Tibial nerve (tissue), 4 donors: ENCODE measurements around the gene HECW1. TPM values are rescaled to one million over a fixed set of nuclear protein-coding genes. Genes with fewer than 3 reads are reported as not detected.

ENCODE experiments used
- DNase-seq, 2 donors: peaks; one replicate each; pipeline ENCODE4 v3.0.0-alpha.2; 2019; ENCODE audit warnings: low spot score in 2 of 2
- H3K27ac ChIP-seq, 4 donors: fragments of 200-600 bp; sonication (generic) in 3 of 4; one replicate each; pipeline ENCODE4 v1.5.1; 2017 to 2019; ENCODE audit warnings: mild to moderate bottlenecking in 1 of 4
- H3K27me3 ChIP-seq, 2 donors: fragments of 200-600 bp; sonication (generic) in 1 of 2; one replicate each; pipeline versions ENCODE4 v1.5.1 to v1.6.0; 2017 to 2019
- H3K36me3 ChIP-seq, 3 donors: fragments of 200-600 bp; sonication (generic); one replicate each; pipeline ENCODE4 v1.5.1; 2018 to 2019
- H3K4me1 ChIP-seq, 4 donors: fragments of 200-600 bp; sonication (generic) in 3 of 4; one replicate each; pipeline ENCODE4 v1.5.1; 2017 to 2019
- H3K4me3 ChIP-seq, 4 donors: fragments of 200-600 bp; sonication (generic) in 3 of 4; one replicate each; pipeline ENCODE4 v1.5.1; 2017 to 2019; ENCODE audit warnings: mild to moderate bottlenecking in 1 of 4, moderate library complexity in 1 of 4
- H3K9me3 ChIP-seq, 4 donors: fragments of 200-600 bp; sonication (generic) in 3 of 4; one replicate each; pipeline ENCODE4 v1.5.1; 2017 to 2019
- EP300 ChIP-seq, 2 donors: sonication (generic); formaldehyde crosslinking; IDR thresholded peaks; one replicate each; pipeline ENCODE4 v1.6.1; 2017; ENCODE audit warnings: antibody characterized with exemption in 2 of 2, mild to moderate bottlenecking in 1 of 2
- POLR2A ChIP-seq, 2 donors: fragments of 450-650 bp; IDR thresholded peaks; one replicate each; pipeline ENCODE4 v1.6.1; 2017; ENCODE audit warnings: antibody characterized with exemption in 2 of 2, mild to moderate bottlenecking in 2 of 2, moderate library complexity in 2 of 2
- whole genome bisulfite sequencing, 2 donors: methylation state at CpG; one replicate each; pipeline ENCODE4 v1.1.5; 2018; 5-methylcytosine and 5-hydroxymethylcytosine counted together
- total RNA-seq, 4 donors: library from RNA; depleted of rRNA; stranded (reverse); fragments of >200 nt; gene quantifications; one replicate each; pipeline ENCODE4 v1.1.0, GENCODE V29; 2016
- TF ChIP-seq, protein P1 (sequence below), 5 experiments: fragments of 200-600 bp in 3 of 5; fragments of 450-650 bp in 2 of 5; sonication (generic) in 3 of 5; IDR thresholded peaks; one replicate each; pipeline ENCODE4 v1.5.1; 2016 to 2019; ENCODE audit warnings: antibody characterized with exemption in 5 of 5, mild to moderate bottlenecking in 3 of 5, moderate library complexity in 2 of 5

The HECW1 gene
- total RNA-seq, 4 donors from 2014 or later = 3.6 to 10.9 (median 6.5) TPM

DNA sequence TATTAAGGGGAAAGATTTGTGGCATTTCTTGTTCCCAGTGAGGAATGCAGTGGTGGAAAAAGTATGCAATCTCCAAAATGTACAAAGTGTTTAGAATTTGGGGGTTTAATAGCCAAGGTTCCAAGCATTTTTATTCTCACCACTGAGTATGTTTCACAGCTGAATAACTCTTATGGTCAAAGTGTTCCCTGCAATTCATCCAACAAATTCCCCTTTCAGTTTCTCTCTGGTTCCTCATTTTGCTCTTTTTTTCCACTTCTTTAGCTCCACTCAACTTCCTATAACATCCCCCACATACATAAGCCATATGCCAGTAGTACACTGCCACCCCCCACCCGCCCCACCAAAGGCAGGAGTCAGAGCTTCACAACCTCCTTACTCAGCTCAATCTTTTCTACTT, 4.6 kb downstream of the HECW1 start:
- peaks cover 0 to 77% of the 10 kb centered on the region in 2 donors for H3K27me3 ChIP-seq

DNA sequence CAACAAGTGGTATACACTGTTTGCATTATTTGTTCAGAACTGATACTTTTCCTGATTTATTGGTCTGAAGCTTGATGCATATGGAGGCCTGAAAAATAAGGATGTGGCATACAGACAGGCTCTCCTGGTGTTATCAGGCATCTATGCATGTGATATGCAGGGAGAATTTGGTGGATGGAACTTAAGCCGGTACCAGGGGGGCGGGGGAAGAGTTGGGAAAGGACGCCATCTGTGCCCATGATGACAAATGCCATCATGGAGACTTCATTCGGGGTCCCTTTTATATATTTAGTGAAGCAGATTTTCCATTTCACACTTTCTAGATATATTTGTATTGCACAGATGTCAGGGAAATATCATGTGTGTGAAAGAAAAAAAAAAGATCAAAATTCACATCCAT, 5.4 kb downstream of the HECW1 start:
- DNase-seq = no peak
- no peaks in the 10 kb centered on the region for H3K9me3 ChIP-seq
- WGBS, 2 donors = 89 to 95% methylated on average over 4 of the region's 4 CpGs
- H3K4me1 ChIP-seq = peaks cover 0 to 17% (median 13%) of the 10 kb centered on the region in 4 donors
- H3K27me3 ChIP-seq = peaks cover 0 to 69% of the 10 kb centered on the region in 2 donors
- TF ChIP-seq EP300 (IDR thresholded peaks at IDR 0.05) = no peak
- TF ChIP-seq, protein P1, sequence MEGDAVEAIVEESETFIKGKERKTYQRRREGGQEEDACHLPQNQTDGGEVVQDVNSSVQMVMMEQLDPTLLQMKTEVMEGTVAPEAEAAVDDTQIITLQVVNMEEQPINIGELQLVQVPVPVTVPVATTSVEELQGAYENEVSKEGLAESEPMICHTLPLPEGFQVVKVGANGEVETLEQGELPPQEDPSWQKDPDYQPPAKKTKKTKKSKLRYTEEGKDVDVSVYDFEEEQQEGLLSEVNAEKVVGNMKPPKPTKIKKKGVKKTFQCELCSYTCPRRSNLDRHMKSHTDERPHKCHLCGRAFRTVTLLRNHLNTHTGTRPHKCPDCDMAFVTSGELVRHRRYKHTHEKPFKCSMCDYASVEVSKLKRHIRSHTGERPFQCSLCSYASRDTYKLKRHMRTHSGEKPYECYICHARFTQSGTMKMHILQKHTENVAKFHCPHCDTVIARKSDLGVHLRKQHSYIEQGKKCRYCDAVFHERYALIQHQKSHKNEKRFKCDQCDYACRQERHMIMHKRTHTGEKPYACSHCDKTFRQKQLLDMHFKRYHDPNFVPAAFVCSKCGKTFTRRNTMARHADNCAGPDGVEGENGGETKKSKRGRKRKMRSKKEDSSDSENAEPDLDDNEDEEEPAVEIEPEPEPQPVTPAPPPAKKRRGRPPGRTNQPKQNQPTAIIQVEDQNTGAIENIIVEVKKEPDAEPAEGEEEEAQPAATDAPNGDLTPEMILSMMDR (IDR thresholded peaks at IDR 0.05) = no peak
- no peak for TF ChIP-seq POLR2A (IDR thresholded peaks at IDR 0.05)
- H3K36me3 ChIP-seq = no peaks in the 10 kb centered on the region
- no peak overlapping the region for H3K27ac ChIP-seq
- H3K4me3 ChIP-seq = no peak overlapping the region

More for the DNA sequence above, 4.6 kb downstream of the HECW1 start:
- H3K27ac ChIP-seq = no peak overlapping the region
- H3K4me1 ChIP-seq = peaks cover 0 to 25% (median 17%) of the 10 kb centered on the region in 4 donors
- no peak overlapping the region for H3K4me3 ChIP-seq
- WGBS, 2 donors = 71% methylated on average over 1 of the region's 1 CpG
- no peaks in the 10 kb centered on the region for H3K36me3 ChIP-seq
- TF ChIP-seq, protein P1 (IDR thresholded peaks at IDR 0.05) = no peak
- TF ChIP-seq POLR2A (IDR thresholded peaks at IDR 0.05) = no peak
- TF ChIP-seq EP300 (IDR thresholded peaks at IDR 0.05) = no peak
- DNase-seq = no peak
- no peaks in the 10 kb centered on the region for H3K9me3 ChIP-seq

- peaks cover 0 to 13% (median 9%) of the 10 kb centered on the region in 4 donors for H3K4me1 ChIP-seq
- no peak for DNase-seq
- H3K27ac ChIP-seq = no peak overlapping the region
- TF ChIP-seq POLR2A (IDR thresholded peaks at IDR 0.05) (no peak), EP300 (IDR thresholded peaks at IDR 0.05) (no peak)
- H3K36me3 ChIP-seq = no peaks in the 10 kb centered on the region
- WGBS, 2 donors = 77 to 78% methylated on average over 4 of the region's 4 CpGs
- no peak overlapping the region for H3K4me3 ChIP-seq
- H3K9me3 ChIP-seq = no peaks in the 10 kb centered on the region
- peaks cover 0 to 68% of the 10 kb centered on the region in 2 donors for H3K27me3 ChIP-seq
Measured at GRCh38 chr7:43118313-43118712, 5.9 kb downstream of the HECW1 start.

DNA sequence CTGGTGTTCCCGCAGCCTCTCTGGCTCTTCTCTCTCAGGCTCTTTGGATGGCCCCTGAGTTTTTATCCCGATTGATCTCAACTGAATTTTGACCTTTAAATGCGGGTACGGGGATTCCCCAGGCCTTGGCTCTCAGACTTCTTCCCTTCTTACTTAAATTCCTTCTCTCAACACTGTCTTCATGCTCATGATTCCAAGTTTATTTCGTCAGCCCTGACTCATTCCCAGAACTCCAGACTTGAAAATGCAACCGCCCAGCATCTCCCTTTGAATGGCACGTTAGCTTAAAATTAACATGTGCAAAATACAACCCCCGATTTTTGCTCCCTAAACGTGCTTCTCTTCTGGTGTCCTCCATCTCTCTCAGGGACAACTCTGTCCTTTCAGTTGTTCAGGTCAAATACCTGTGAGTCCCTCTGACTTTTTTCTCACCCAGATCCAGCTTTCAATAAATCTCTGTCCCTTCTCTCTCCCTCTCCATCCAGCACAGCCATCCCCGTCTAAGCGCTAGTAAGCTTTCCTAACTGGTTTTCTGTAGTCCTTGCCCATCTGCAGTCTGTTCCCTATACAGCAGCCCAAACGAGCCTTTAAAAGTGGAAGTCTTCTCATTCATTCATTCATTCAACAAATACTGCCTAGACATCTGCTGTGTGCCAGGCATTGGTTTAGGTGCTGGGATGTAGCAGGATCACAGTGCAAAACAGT, 7.1 kb downstream of the HECW1 start:
- no peak for DNase-seq
- Histone ChIP-seq H3K4me3 (no peak overlapping the region), H3K4me1 (peaks cover 0 to under 1% (median 0%) of the 10 kb centered on the region in 4 donors), H3K27ac (no peak overlapping the region), H3K27me3 (peaks cover 0 to 59% of the 10 kb centered on the region in 2 donors), H3K36me3 (no peaks in the 10 kb centered on the region), H3K9me3 (no peaks in the 10 kb centered on the region)
- TF ChIP-seq EP300 (IDR thresholded peaks at IDR 0.05) (no peak), POLR2A (IDR thresholded peaks at IDR 0.05) (no peak)
- TF ChIP-seq, protein P1 (IDR thresholded peaks at IDR 0.05) = no peak
- 41 to 46% methylated on average over 12 of the region's 12 CpGs for WGBS, 2 donors

DNA sequence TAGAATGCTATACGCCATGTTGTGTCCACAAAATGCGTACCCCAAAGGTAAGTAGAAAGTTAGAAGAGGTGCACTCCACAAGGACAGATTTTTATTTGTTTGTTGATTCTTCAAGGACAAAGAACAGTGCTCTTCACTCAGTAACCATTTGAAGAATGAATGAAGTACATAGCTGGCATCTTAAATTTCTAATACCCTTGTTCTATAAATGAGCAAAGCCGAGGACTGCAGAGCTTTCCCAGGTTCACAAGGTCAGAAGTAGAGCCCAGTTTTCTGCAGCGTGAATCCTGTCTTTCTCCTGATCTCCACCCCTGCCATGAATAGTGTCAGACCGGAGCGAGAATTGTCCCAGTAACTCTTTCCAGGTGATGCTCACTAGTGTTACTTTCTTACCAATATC, 9.5 kb downstream of the HECW1 start:
- H3K4me3 ChIP-seq = no peak overlapping the region
- no peaks in the 10 kb centered on the region for H3K9me3 ChIP-seq
- H3K27me3 ChIP-seq = peaks cover 0 to 35% of the 10 kb centered on the region in 2 donors
- DNase-seq = no peak
- 69 to 83% methylated on average over 6 of the region's 6 CpGs for WGBS, 2 donors
- H3K4me1 ChIP-seq = no peaks in the 10 kb centered on the region
- TF ChIP-seq POLR2A (IDR thresholded peaks at IDR 0.05) (no peak), EP300 (IDR thresholded peaks at IDR 0.05) (no peak)
- TF ChIP-seq, protein P1 (IDR thresholded peaks at IDR 0.05) = no peak
- H3K27ac ChIP-seq = no peak overlapping the region
- no peaks in the 10 kb centered on the region for H3K36me3 ChIP-seq
